Uterus (tissue), 2 donors: ENCODE results near the gene ANKDD1A.

Experiments used
- CTCF ChIP-seq, 4 experiments: fragments of 200-600 bp in 2 of 4; fragments of 450-650 bp in 2 of 4; sonication (generic) in 2 of 4; IDR thresholded peaks; one replicate each; pipeline ENCODE4 v1.5.1; 2016 to 2019; ENCODE audit warnings: antibody characterized with exemption in 4 of 4, mild to moderate bottlenecking in 2 of 4, moderate library complexity in 1 of 4
- POLR2A ChIP-seq, 2 donors: fragments of 450-650 bp; IDR thresholded peaks; one replicate each; pipeline ENCODE4 v1.6.1; 2016; ENCODE audit warnings: antibody characterized with exemption in 2 of 2, mild to moderate bottlenecking in 1 of 2, moderate library complexity in 1 of 2

- TF ChIP-seq POLR2A (IDR thresholded peaks at IDR 0.05) (no peak), CTCF (IDR thresholded peaks at IDR 0.05) (no peak)
Measured at GRCh38 chr15:65004993-65005392, 93.3 kb downstream of the ANKDD1A start.
